ENCODE measurements around the gene ZNF862. TPM values are rescaled to one million over a fixed set of nuclear protein-coding genes. Genes with fewer than 3 reads are reported as not detected.

ZNF862 gene
- total RNA-seq, 1 experiment from 2014 or later, result 4.5 TPM

DNA sequence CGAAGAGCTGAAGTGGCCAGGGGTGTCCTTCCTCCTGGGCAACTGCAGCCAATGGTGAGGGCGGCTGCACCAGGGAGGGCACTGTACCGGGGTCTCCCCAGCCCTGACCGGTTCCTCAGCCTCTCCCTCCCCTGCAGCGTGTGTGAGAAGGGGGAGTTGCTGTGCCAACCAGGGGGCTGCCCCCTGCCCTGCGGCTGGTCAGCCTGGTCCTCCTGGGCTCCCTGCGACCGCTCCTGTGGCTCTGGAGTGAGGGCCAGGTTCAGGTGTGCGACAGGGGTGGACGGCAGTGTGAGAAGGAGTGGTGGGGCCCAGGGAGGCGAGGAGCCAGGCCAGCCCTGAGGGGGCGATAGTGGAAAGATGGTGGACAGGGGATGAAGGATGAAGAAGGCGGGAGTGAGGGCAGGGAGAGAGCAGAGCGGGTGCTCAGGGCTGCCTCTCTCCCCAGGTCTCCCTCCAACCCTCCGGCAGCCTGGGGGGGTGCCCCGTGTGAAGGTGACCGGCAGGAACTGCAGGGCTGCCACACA, 34.6 kb upstream of the ZNF862 start:
- no peak overlapping the region for H3K4me3 ChIP-seq
- DNase-seq, result no peak
- no peaks in the 10 kb centered on the region for H3K36me3 ChIP-seq
- no peaks in the 10 kb centered on the region for H3K9me3 ChIP-seq
- no peaks in the 10 kb centered on the region; the same call in 1 of the 2 replicates for H3K27me3 ChIP-seq

GRCh38 chr7:149804106-149804505, 34.1 kb upstream of the ZNF862 start:
- Histone ChIP-seq H3K36me3 (no peaks in the 10 kb centered on the region), H3K4me3 (no peak overlapping the region), H3K9me3 (no peaks in the 10 kb centered on the region), H3K27me3 (no peaks in the 10 kb centered on the region; the same call in 1 of the 2 replicates)
- DNase-seq, result no peak

- Histone ChIP-seq H3K9me3 (no peaks in the 10 kb centered on the region), H3K36me3 (no peaks in the 10 kb centered on the region), H3K4me3 (no peak overlapping the region), H3K27me3 (no peaks in the 10 kb centered on the region; the same call in 1 of the 2 replicates)
- no peak for DNase-seq
Measured at GRCh38 chr7:149806726-149807125, 31.4 kb upstream of the ZNF862 start.

DNA sequence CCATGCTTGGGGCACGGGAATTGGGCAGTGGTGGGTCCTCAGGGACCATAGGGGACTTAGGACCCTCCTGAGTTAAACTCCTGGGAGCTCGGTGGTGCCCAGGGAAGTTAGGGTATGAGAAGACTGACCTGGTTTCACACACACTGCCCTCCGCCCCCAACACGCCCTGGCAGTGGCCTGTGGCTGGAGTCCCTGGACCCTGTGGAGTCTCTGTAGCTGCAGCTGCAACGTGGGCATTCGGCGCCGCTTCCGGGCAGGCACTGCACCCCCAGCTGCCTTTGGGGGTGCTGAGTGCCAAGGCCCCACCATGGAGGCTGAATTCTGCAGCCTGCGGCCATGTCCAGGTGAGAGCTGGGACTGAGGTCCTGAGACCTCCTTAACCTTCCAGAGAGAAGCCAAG, 29.9 kb upstream of the ZNF862 start:
- Histone ChIP-seq H3K4me3 (no peak overlapping the region), H3K27me3 (no peaks in the 10 kb centered on the region; the same call in 1 of the 2 replicates), H3K36me3 (no peaks in the 10 kb centered on the region), H3K9me3 (no peaks in the 10 kb centered on the region)
- no peak for DNase-seq

DNA sequence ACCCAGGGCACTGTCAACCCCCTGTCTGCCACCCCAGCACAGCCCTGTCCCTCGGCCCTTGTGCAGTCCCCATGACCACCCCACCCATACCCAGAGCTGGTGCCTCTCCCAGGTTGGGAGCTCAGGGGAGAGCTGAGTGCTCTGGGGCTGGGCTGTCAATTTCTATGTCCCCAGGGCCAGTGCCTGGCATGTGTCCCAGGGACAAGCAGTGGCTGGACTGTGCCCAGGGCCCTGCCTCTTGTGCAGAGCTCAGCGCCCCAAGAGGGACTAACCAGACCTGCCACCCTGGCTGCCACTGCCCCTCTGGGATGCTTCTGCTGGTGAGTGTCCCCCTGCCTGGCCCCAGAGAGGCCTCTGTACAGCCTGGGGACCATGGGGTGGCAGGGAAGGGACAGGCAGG, 29.0 kb upstream of the ZNF862 start:
- H3K36me3 ChIP-seq, result no peaks in the 10 kb centered on the region
- H3K4me3 ChIP-seq, result no peak overlapping the region
- H3K9me3 ChIP-seq, result no peaks in the 10 kb centered on the region
- no peaks in the 10 kb centered on the region; the same call in 1 of the 2 replicates for H3K27me3 ChIP-seq
- no peak for DNase-seq

- H3K36me3 ChIP-seq, result no peaks in the 10 kb centered on the region
Measured at GRCh38 chr7:149811221-149811620, 27.0 kb upstream of the ZNF862 start.

DNA sequence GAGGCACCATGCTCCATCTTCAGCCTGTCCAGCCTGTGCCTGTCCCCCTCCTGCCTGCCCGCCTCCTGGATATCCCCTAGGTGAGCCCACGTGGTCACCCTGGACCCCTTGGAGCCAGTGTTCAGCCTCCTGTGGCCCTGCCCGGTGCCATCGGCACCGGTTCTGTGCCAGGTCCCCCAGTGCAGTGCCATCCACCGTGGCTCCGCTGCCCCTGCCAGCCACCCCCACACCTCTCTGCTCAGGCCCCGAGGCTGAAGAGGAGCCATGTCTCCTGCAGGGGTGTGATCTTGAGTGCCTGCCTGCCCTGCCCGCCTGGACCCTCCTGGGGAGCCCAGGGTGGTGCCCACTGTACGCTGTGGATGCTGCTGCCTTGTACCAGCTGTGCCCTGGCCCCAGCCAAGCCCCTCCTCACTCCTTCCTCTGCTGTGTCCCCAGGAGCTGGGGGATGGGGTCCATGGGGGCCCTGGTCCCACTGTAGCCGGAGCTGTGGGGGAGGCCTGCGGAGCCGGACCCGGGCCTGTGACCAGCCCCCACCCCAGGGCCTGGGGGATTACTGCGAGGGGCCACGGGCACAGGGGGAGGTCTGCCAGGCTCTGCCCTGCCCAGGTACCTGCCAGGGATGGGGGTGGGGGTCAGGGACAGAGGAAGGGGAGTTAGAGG, 26.2 kb upstream of the ZNF862 start:
- H3K27me3 ChIP-seq, result no peaks in the 10 kb centered on the region
- no peaks in the 10 kb centered on the region for H3K36me3 ChIP-seq
- DNase-seq, result no peak
- no peaks in the 10 kb centered on the region for H3K9me3 ChIP-seq
- H3K4me3 ChIP-seq, result no peak overlapping the region

More at GRCh38 chr7:149811221-149811620, 27.0 kb upstream of the ZNF862 start:
- DNase-seq, result no peak
- Histone ChIP-seq H3K27me3 (no peaks in the 10 kb centered on the region; the same call in 1 of the 2 replicates), H3K9me3 (no peaks in the 10 kb centered on the region), H3K4me3 (no peak overlapping the region)

GRCh38 chr7:149813254-149814035, 24.7 kb upstream of the ZNF862 start:
- Histone ChIP-seq H3K9me3 (no peaks in the 10 kb centered on the region), H3K4me3 (no peak overlapping the region), H3K36me3 (no peaks in the 10 kb centered on the region), H3K27me3 (no peaks in the 10 kb centered on the region)
- no peak for DNase-seq

- Histone ChIP-seq H3K27me3 (no peaks in the 10 kb centered on the region), H3K4me3 (no peak overlapping the region), H3K36me3 (no peaks in the 10 kb centered on the region), H3K9me3 (no peaks in the 10 kb centered on the region)
- no peak for DNase-seq
Measured at GRCh38 chr7:149814494-149814893, 23.7 kb upstream of the ZNF862 start.

DNA sequence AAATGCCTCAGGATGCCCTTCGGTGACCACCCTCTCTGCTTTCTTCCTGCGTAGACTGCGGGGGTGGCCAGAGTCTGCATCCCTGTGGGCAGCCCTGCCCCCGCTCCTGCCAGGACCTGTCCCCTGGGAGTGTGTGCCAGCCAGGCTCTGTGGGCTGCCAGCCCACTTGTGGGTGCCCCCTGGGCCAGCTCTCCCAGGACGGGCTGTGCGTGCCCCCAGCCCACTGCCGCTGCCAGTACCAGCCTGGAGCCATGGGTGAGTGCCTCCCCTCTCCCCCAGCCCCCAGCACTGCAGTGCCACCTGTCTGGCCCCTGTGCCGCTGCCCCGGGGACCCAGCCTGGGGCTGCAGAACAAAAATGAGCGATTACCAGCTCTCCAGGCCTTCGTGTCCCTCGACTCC, 23.1 kb upstream of the ZNF862 start:
- no peaks in the 10 kb centered on the region for H3K9me3 ChIP-seq
- no peak for DNase-seq
- no peak overlapping the region for H3K4me3 ChIP-seq
- no peaks in the 10 kb centered on the region for H3K27me3 ChIP-seq
- H3K36me3 ChIP-seq, result no peaks in the 10 kb centered on the region

DNA sequence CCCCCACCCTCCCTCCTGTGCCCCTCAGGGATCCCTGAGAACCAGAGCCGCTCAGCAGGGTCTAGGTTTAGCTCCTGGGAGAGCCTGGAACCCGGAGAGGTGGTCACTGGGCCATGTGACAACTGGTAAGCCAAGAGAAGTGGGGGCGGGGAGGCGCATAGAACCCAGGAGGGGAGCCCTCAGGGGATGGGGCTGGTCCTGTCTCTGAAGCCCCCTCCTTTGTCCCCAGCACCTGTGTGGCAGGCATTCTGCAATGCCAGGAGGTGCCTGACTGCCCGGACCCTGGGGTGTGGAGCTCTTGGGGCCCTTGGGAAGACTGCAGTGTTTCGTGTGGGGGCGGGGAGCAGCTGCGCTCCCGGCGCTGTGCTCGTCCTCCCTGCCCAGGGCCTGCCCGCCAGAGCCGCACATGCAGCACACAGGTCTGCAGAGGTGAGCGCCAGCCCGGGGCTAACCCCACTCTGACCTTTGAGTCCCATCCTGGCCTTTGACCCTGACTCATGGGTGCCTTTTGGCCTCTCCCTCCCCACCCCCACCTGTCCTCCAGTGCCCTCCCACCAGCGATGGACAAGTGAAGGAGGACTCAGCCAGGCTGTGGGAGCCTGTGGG, 22.4 kb upstream of the ZNF862 start:
- no peak for DNase-seq
- H3K9me3 ChIP-seq, result no peaks in the 10 kb centered on the region
- no peaks in the 10 kb centered on the region for H3K36me3 ChIP-seq
- no peaks in the 10 kb centered on the region for H3K27me3 ChIP-seq
- H3K4me3 ChIP-seq, result no peak overlapping the region

DNA sequence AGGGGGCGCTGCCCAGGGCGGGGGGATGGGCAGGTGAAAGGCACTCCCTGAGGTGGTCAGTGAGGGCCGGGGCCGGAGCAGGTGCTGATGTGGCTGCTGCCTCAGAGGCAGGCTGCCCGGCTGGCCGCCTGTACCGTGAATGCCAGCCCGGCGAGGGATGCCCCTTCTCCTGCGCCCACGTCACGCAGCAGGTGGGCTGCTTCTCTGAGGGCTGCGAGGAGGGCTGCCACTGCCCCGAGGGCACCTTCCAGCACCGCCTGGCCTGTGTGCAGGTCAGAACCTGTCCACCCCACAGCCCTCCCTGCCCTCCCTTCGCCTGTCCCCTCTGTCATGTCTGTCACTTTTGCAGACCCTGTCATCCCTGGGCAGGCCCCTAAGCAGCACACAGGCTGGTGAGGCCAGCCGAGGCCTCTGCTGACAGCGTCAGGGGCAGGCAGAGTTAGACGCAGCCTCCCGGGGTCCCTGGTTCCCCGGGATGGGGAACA, 21.9 kb upstream of the ZNF862 start:
- Histone ChIP-seq H3K4me3 (no peak overlapping the region), H3K36me3 (no peaks in the 10 kb centered on the region), H3K27me3 (no peaks in the 10 kb centered on the region), H3K9me3 (no peaks in the 10 kb centered on the region)
- no peak for DNase-seq

GRCh38 chr7:149816794-149817193, 21.4 kb upstream of the ZNF862 start:
- Histone ChIP-seq H3K27me3 (no peaks in the 10 kb centered on the region), H3K36me3 (no peaks in the 10 kb centered on the region), H3K4me3 (no peak overlapping the region), H3K9me3 (no peaks in the 10 kb centered on the region)
- DNase-seq, result no peak

GRCh38 chr7:149817301-149817771, 20.8 kb upstream of the ZNF862 start:
- H3K36me3 ChIP-seq, result no peaks in the 10 kb centered on the region
- no peaks in the 10 kb centered on the region for H3K9me3 ChIP-seq
- H3K4me3 ChIP-seq, result no peak overlapping the region
- no peak for DNase-seq
- no peaks in the 10 kb centered on the region for H3K27me3 ChIP-seq

DNA sequence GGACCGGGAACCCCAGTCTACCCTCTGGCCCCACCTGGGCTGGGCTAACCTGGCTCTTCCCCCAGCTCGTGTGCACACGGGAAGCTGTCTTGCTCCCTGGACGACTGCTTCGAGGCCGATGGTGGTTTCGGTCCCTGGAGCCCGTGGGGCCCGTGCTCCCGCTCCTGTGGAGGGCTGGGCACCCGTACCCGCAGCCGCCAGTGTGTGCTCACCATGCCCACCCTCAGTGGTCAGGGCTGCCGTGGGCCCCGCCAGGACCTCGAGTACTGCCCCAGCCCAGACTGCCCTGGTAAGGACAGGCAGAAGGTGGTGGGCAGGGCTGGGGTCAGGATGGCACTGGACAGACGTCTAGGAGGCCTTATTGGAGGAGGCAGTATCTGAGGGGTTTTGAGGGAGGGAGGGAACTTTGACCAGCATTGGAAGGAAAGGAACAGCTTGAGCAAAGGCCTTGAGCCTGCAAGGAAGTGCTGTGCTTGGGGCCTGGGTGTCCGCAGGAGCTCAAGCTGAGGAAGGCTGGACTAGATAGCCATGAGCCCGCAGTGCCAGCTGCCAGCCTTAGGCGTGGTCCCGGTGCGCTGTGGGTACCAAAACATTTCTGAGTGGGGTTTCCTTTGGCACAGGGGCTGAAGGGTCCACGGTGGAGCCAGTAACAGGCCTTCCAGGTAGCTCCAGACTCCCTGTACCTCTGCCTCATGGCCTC, 20.2 kb upstream of the ZNF862 start:
- no peak overlapping the region for H3K4me3 ChIP-seq
- no peaks in the 10 kb centered on the region for H3K9me3 ChIP-seq
- DNase-seq, result no peak
- no peaks in the 10 kb centered on the region for H3K27me3 ChIP-seq
- no peaks in the 10 kb centered on the region for H3K36me3 ChIP-seq

GRCh38 chr7:149818536-149818840, 19.7 kb upstream of the ZNF862 start:
- Histone ChIP-seq H3K36me3 (no peaks in the 10 kb centered on the region), H3K27me3 (no peaks in the 10 kb centered on the region), H3K9me3 (no peaks in the 10 kb centered on the region), H3K4me3 (no peak overlapping the region)
- no peak for DNase-seq

Measured in MG63 (cell line).